Astrocyte of the cerebellum (primary cell): ENCODE measurements around the gene ITPR2.
"Not testable (repeated sequence)": the region's sequence is repeated elsewhere in the genome, so short reads cannot be mapped to it uniquely, and the experiment has no call there.

Source experiments
- DNase-seq: peaks from one replicate; pipeline ENCODE4 v3.0.0-alpha.2; 2011; ENCODE audit warnings: low read depth
- H3K4me3 ChIP-seq: 2 replicates; pipeline ENCODE4 v1.5.1; 2011; ENCODE audit warnings: mild to moderate bottlenecking, low read depth, low read length, moderate library complexity
- CTCF ChIP-seq: IDR thresholded peaks from 2 replicates; pipeline ENCODE4 v1.5.1; 2012; ENCODE audit warnings: low read length, low read depth, moderate library complexity, mild to moderate bottlenecking; ENCODE audit errors: missing control alignments
- in situ Hi-C: cut with HindIII; loops from 2 replicates; pipeline ENCODE4 v1.10.0; 2017; ENCODE audit warnings: low sequenced_read_pairs

Gene ITPR2

GRCh38 chr12:26319511-26319910 is 513.5 kb downstream of the ITPR2 start:
- in situ Hi-C loops = no loop called here
- DNase-seq = peak; percentile 90
- TF ChIP-seq CTCF = no peak
- no peak overlapping the region for H3K4me3 ChIP-seq

GRCh38 chr12:26318661-26319068 is 514.3 kb downstream of the ITPR2 start:
- no peak overlapping the region for H3K4me3 ChIP-seq
- no peak for TF ChIP-seq CTCF
- in situ Hi-C loops = no loop called here
- no peak for DNase-seq

DNA sequence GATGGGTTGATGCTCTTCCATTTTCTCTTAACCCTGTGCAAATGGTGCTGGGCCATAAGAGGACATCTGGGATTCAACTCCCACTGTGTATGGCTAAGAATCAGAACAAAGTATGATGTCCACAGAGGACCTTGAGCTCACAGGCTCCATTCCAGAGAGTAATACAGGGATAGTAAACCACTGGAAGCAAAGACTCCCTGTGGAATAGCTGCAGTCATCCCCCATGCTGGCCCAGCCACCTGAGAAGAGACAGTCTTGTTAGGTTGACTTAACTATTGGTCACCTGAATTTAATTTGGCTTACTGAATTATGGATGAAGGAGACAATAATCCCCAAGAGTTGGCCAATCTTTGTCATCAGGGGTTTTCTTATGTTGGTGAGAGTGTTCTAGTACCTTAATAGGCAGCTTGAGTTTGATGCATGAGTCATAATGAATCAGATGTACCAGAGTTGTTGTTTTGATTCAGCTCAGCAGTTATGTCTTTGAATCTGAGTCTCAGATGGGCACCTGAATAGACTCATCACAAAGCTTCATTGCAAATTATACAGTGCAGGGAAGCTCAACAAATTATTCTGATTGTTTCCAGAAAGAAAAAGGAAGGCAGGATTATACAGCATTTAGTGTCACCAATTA is 514.9 kb downstream of the ITPR2 start:
- no peak for DNase-seq
- H3K4me3 ChIP-seq = no peak overlapping the region
- in situ Hi-C loops = no loop called here
- no peak for TF ChIP-seq CTCF

DNA sequence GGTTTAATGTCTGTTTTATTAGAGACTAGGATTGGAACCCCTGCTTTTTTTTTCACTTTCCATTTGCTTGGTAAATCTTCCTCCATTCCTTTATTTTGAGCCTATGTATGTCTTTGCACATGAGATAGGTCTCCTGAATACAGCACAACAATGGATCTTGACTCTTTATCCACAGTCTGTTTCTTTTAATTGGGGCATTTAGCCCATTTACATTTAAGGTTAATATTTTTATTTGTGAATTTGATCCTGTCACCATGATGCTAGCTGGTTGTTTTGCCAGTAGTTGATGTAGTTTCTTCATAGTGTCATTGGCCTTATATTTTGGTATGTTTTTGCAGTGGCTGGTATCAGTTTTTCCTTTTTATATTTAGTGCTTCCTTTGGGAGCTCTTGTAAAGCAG is 518.9 kb downstream of the ITPR2 start:
- H3K4me3 ChIP-seq, DNase-seq, in situ Hi-C loops: not testable (repeated sequence)

DNA sequence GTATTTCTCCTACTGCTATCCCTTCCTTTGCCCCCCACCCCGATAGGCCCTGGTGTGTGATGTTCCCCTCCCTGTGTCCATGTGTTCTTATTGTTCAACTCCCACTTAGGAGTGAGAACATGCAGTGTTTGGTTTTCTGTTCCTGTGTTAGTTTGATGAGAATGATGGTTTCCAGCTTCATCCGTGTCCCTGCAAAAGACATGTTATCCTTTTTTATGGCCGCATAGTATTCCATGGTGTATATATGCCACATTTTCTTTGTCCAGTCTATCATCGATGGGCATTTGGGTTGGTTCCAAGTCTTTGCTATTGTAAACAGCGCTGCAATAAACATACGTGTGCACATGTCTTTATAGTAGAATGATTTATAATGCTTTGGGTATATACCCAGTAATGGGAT is 522.5 kb downstream of the ITPR2 start:
- in situ Hi-C loops, DNase-seq, H3K4me3 ChIP-seq: not testable (repeated sequence)

- in situ Hi-C loops = no loop called here
- no peak overlapping the region for H3K4me3 ChIP-seq
- DNase-seq = no peak
- TF ChIP-seq CTCF = no peak
These were observed 523.4 kb downstream of the ITPR2 start for GRCh38 chr12:26309634-26310033.

DNA sequence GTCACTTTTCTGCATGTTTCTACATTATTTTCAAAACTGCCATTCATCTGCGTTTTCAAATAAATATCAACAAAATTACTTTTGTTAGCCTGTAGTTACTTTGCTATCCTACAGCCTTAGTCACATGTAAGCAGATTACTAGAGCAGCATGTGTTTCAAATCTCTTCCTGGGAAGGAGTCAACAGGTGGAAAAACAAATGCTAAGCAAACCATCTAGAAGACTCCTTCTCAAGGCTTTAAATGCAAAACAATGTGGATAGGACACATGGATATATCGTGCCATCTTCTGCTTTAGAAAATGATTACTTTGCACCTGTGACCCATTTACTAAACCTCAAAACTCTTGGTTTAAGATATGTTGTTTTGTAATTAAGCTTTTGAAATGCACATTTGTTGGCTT is 528.7 kb downstream of the ITPR2 start:
- in situ Hi-C loops = no loop called here
- H3K4me3 ChIP-seq = no peak overlapping the region
- no peak for DNase-seq
- TF ChIP-seq CTCF = no peak

GRCh38 chr12:26303418-26303817 is 529.6 kb downstream of the ITPR2 start:
- TF ChIP-seq CTCF = no peak
- in situ Hi-C loops = no loop called here
- no peak for DNase-seq
- no peak overlapping the region for H3K4me3 ChIP-seq
